Right cardiac atrium (tissue), 5 donors: ENCODE data around the gene TARS2. TPM values are rescaled to one million over a fixed set of nuclear protein-coding genes. Genes with fewer than 3 reads are reported as not detected.

Experiments
- ATAC-seq, 2 donors: fragments of 200-7000 bp; cut with Tn5 transposase; one replicate each; pipeline versions ENCODE4 v1.8.0 to v1.9.1; 2020; ENCODE audit warnings: moderate library complexity in 2 of 2, mild to moderate bottlenecking in 1 of 2
- DNase-seq, 3 donors: peaks; one replicate each; pipeline ENCODE4 v3.0.0-alpha.2; 2020
- H3K27ac ChIP-seq: one replicate; pipeline ENCODE4 v1.5.1; 2013; ENCODE audit warnings: mild to moderate bottlenecking, low read length, control low read depth, moderate library complexity
- H3K27me3 ChIP-seq: one replicate; pipeline ENCODE4 v1.6.1; 2013; ENCODE audit not compliant: control insufficient read depth, insufficient read depth
- H3K4me1 ChIP-seq: one replicate; pipeline ENCODE4 v1.6.1; 2013; ENCODE audit warnings: low read length; ENCODE audit not compliant: control insufficient read depth, insufficient read depth
- H3K4me3 ChIP-seq: one replicate; pipeline ENCODE4 v1.5.1; 2013; ENCODE audit warnings: low read length, control low read depth
- H3K9me3 ChIP-seq: one replicate; pipeline ENCODE4 v1.6.1; 2013; ENCODE audit warnings: low read length; ENCODE audit not compliant: control insufficient read depth
- WGBS: extraction: QIAGEN DNeasy Blood & Tissue Kit; methylation state at CpG from one replicate; pipeline ENCODE4 v1.1.7; 2013; 5-methylcytosine and 5-hydroxymethylcytosine counted together
- intact Hi-C, 4 donors: fragments of 100-400 bp; cut with DNase I; formaldehyde crosslinking; loops; one replicate each; pipeline versions ENCODE4 v1.11.0 to v1.14.0; 2022 to 2023
- polyA plus RNA-seq: library from polyadenylated mRNA; stranded (reverse); fragments of 200-250 nt; gene quantifications from one replicate; pipeline ENCODE4 v1.2.3, GENCODE V29; 2013
- total RNA-seq, 4 donors: library from RNA; stranded (reverse); fragmentation: NEBNext Ultra II Directional; extraction: Animal tissue kit (Norgen Biotek cat#: 25700); gene quantifications; one replicate each; pipeline ENCODE4 v1.2.1, GENCODE V29; 2021
- donor health status: healthy with polysubstance abuse.
- donor health status: DM: no; HTN: yes; CAD: no.
- donor health status: DM: no; HTN: no; CAD: no.
- donor health status: DM: no; HTN: yes; CAD: no; lungs with severe emphysema.
- donor health status: DM: yes; HTN: yes; CAD: no.

The TARS2 gene
- total and polyA plus RNA-seq, 5 donors = 15.1 to 23.2 (median 21.1) TPM

GRCh38 chr1:150537732-150538684, 50.8 kb downstream of the TARS2 start:
- H3K27ac ChIP-seq = peak overlapping the region; percentile 48
- peak; percentile 28 to 44 for ATAC-seq

GRCh38 chr1:150543500-150544143, 56.4 kb downstream of the TARS2 start:
- Histone ChIP-seq H3K4me1 (peaks cover 3% of the 10 kb centered on the region), H3K9me3 (no peaks in the 10 kb centered on the region), H3K4me3 (no peak overlapping the region), H3K27me3 (no peaks in the 10 kb centered on the region), H3K27ac (peak overlapping the region; percentile 5)
- intact Hi-C loops = no loop called here
- ATAC-seq = peak; percentile 69 to 83
- peak; percentile 84 to 92 (median 88) for DNase-seq
- 59% methylated on average over 13 of the region's 13 CpGs for WGBS

More at GRCh38 chr1:150537732-150538684, 50.8 kb downstream of the TARS2 start:
- no peaks in the 10 kb centered on the region for H3K4me1 ChIP-seq
- 62% methylated on average over 17 of the region's 17 CpGs for WGBS
- intact Hi-C loops = loop anchor here in 1 of 4 donors (10.0 kb wide), 1 partner anchor 63 kb away; no protein-coding TSS in a partner anchor
- DNase-seq = peak; percentile 71 to 76 (median 74)
- no peaks in the 10 kb centered on the region for H3K9me3 ChIP-seq
- H3K4me3 ChIP-seq = no peak overlapping the region
- no peaks in the 10 kb centered on the region for H3K27me3 ChIP-seq

- H3K4me1 ChIP-seq = peaks cover 3% of the 10 kb centered on the region
- H3K9me3 ChIP-seq = no peaks in the 10 kb centered on the region
- intact Hi-C loops = no loop called here
- WGBS = 64% methylated on average over 3 of the region's 3 CpGs
- H3K27me3 ChIP-seq = no peaks in the 10 kb centered on the region
- no peak overlapping the region for H3K4me3 ChIP-seq
- DNase-seq (no peak), ATAC-seq (no peak)
- H3K27ac ChIP-seq = no peak overlapping the region
Measured at GRCh38 chr1:150544204-150544603, 57.0 kb downstream of the TARS2 start.

GRCh38 chr1:150545486-150546032, 58.3 kb downstream of the TARS2 start:
- no peak for DNase-seq
- H3K4me1 ChIP-seq = peaks cover 3% of the 10 kb centered on the region
- no peaks in the 10 kb centered on the region for H3K9me3 ChIP-seq
- 74% methylated on average over 6 of the region's 6 CpGs for WGBS
- no peak for ATAC-seq
- H3K27me3 ChIP-seq = no peaks in the 10 kb centered on the region
- intact Hi-C loops = no loop called here
- no peak overlapping the region for H3K4me3 ChIP-seq
- H3K27ac ChIP-seq = no peak overlapping the region

GRCh38 chr1:150546294-150546937, 59.2 kb downstream of the TARS2 start:
- intact Hi-C loops = no loop called here
- Histone ChIP-seq H3K9me3 (no peaks in the 10 kb centered on the region), H3K4me3 (no peak overlapping the region), H3K27me3 (no peaks in the 10 kb centered on the region), H3K4me1 (peaks cover 3% of the 10 kb centered on the region), H3K27ac (no peak overlapping the region)
- DNase-seq (peak in 1 of 3 donors; percentile 53), ATAC-seq (no peak)
- WGBS = 89% methylated on average over 16 of the region's 16 CpGs

GRCh38 chr1:150548324-150548631, 61.1 kb downstream of the TARS2 start:
- DNase-seq = no peak
- H3K9me3 ChIP-seq = no peaks in the 10 kb centered on the region
- 51% methylated on average over 4 of the region's 4 CpGs for WGBS
- peak overlapping the region; percentile 55 for H3K4me3 ChIP-seq
- no peak for ATAC-seq
- H3K27ac ChIP-seq = peak overlapping the region; percentile 83
- peaks cover 10% of the 10 kb centered on the region for H3K4me1 ChIP-seq
- intact Hi-C loops = no loop called here
- no peaks in the 10 kb centered on the region for H3K27me3 ChIP-seq

- H3K27me3 ChIP-seq = no peaks in the 10 kb centered on the region
- WGBS = under 1% methylated on average over 82 of the region's 91 CpGs
- peak within 1 kb of the TSS; percentile 55 for H3K4me3 ChIP-seq
- peak within 1 kb of the TSS; percentile 83 for H3K27ac ChIP-seq
- intact Hi-C loops = no loop called here
- H3K9me3 ChIP-seq = no peaks in the 10 kb centered on the region
- H3K4me1 ChIP-seq = peaks cover 7% of the 10 kb centered on the region
- DNase-seq (peak; percentile 62 to 89 (median 89)), ATAC-seq (peak; percentile 37 to 50)
Measured at GRCh38 chr1:150548632-150549495, 61.6 kb downstream of the TARS2 start, which contains the start of gene ADAMTSL4. TSS of gene ADAMTSL4 (plus strand) at chr1:150549408. CDS start at chr1:150552289, 2,881 bp downstream.

- intact Hi-C loops = no loop called here
- Histone ChIP-seq H3K9me3 (no peaks in the 10 kb centered on the region), H3K27me3 (no peaks in the 10 kb centered on the region), H3K4me3 (peak overlapping the region; percentile 55), H3K27ac (peak overlapping the region; percentile 19), H3K4me1 (peaks cover 7% of the 10 kb centered on the region)
- WGBS = 15% methylated on average over 43 of the region's 43 CpGs
- ATAC-seq = peak; percentile 3 to 23
- peak in 2 of 3 donors; percentile 55 to 86 for DNase-seq
Measured at GRCh38 chr1:150549496-150550221, 62.4 kb downstream of the TARS2 start.

GRCh38 chr1:150550222-150551050, 63.2 kb downstream of the TARS2 start:
- Histone ChIP-seq H3K9me3 (no peaks in the 10 kb centered on the region), H3K27me3 (no peaks in the 10 kb centered on the region), H3K27ac (peak overlapping the region; percentile 34), H3K4me3 (peak overlapping the region; percentile 55), H3K4me1 (peaks cover 7% of the 10 kb centered on the region)
- DNase-seq = peak; percentile 74 to 90 (median 88)
- ATAC-seq = peak; percentile 40 to 41
- intact Hi-C loops = no loop called here
- WGBS = 43% methylated on average over 22 of the region's 22 CpGs
